Neural cell (in vitro differentiated cells): ENCODE results near the gene RSF1. TPM values are rescaled to one million over a fixed set of nuclear protein-coding genes. Genes with fewer than 3 reads are reported as not detected.
A peak's percentile ranks its signal among the peaks of the same experiment; 100 is the strongest.

ENCODE experiments used
- H2AFZ ChIP-seq: fragments of 200-600, 300-800 bp; sonication (generic), shearing (Covaris generic); 2 replicates; pipeline ENCODE4 v1.6.0; 2014; ENCODE audit warnings: low read depth, mild to moderate bottlenecking, antibody characterized with exemption, low read length, moderate library complexity
- H3F3A ChIP-seq: fragments of 200-600 bp; shearing (Covaris generic); 2 replicates; pipeline ENCODE4 v1.6.1; 2016; ENCODE audit warnings: mild to moderate bottlenecking, moderate library complexity, mixed read lengths, antibody characterized with exemption, low read length; ENCODE audit not compliant: insufficient read depth, poor library complexity, severe bottlenecking
- H3K27ac ChIP-seq: fragments of 200-600, 300-800 bp; sonication (generic), shearing (Covaris generic); 2 replicates; pipeline ENCODE4 v1.5.1; 2014; ENCODE audit warnings: mild to moderate bottlenecking, low read length, moderate library complexity
- H3K27me3 ChIP-seq: fragments of 300-800, 200-600 bp; sonication (generic), shearing (Covaris generic); 2 replicates; pipeline ENCODE4 v1.6.0; 2014; ENCODE audit warnings: mild to moderate bottlenecking, low read depth, low read length, moderate library complexity; ENCODE audit not compliant: insufficient read depth
- H3K36me3 ChIP-seq: fragments of 300-800, 200-600 bp; sonication (generic), shearing (Covaris generic); 2 replicates; pipeline ENCODE4 v1.5.1; 2014; ENCODE audit warnings: mild to moderate bottlenecking, antibody characterized with exemption, low read length, moderate library complexity; ENCODE audit not compliant: insufficient read depth
- H3K4me2 ChIP-seq: fragments of 300-800, 200-600 bp; sonication (generic), shearing (Covaris generic); 2 replicates; pipeline ENCODE4 v1.6.0; 2014; ENCODE audit warnings: mild to moderate bottlenecking, low read length
- H3K4me3 ChIP-seq: fragments of 300-800, 200-600 bp; sonication (generic), shearing (Covaris generic); 2 replicates; pipeline ENCODE4 v1.5.1; 2014; ENCODE audit warnings: mild to moderate bottlenecking, low read length, moderate library complexity
- H3K79me2 ChIP-seq: fragments of 200-600 bp; shearing (Covaris generic); replicated peaks from 2 replicates; pipeline ENCODE4 v1.6.0; 2014; ENCODE audit warnings: mild to moderate bottlenecking, low read length, moderate library complexity; ENCODE audit not compliant: insufficient read depth
- H3K9ac ChIP-seq: fragments of 300-800, 200-600 bp; sonication (generic), shearing (Covaris generic); 2 replicates; pipeline ENCODE4 v1.6.1; 2016; ENCODE audit warnings: mild to moderate bottlenecking, low read length, mixed read lengths
- H3K9me2 ChIP-seq: fragments of 200-600 bp; shearing (Covaris generic); 2 replicates; pipeline ENCODE4 v1.6.1; 2016; ENCODE audit warnings: mild to moderate bottlenecking, low read length, mixed read lengths; ENCODE audit not compliant: insufficient read depth
- H3K9me3 ChIP-seq: fragments of 200-600, 300-800 bp; sonication (generic), shearing (Covaris generic); 2 replicates; pipeline ENCODE4 v1.6.1; 2016; ENCODE audit warnings: mild to moderate bottlenecking, mixed run types, low read length, moderate library complexity, mixed read lengths
- H4K20me1 ChIP-seq: fragments of 200-600 bp; shearing (Covaris generic); 2 replicates; pipeline ENCODE4 v1.6.1; 2016; ENCODE audit warnings: mild to moderate bottlenecking, mixed run types; ENCODE audit not compliant: insufficient read depth
- EP300 ChIP-seq: fragments of 450-650 bp; conservative IDR thresholded peaks from 2 replicates; pipeline ENCODE4 v1.6.1; 2014; ENCODE audit warnings: antibody characterized with exemption, mild to moderate bottlenecking, moderate library complexity; ENCODE audit not compliant: poor library complexity, severe bottlenecking
- EZH2 ChIP-seq: fragments of 200-600, 300-800 bp; shearing (Covaris generic), sonication (generic); IDR thresholded peaks from 2 replicates; pipeline ENCODE4 v1.6.1; 2014; ENCODE audit warnings: antibody characterized with exemption, low read length, borderline replicate concordance, mild to moderate bottlenecking; ENCODE audit not compliant: insufficient read depth, poor library complexity, severe bottlenecking
- MXI1 ChIP-seq: fragments of 450-650 bp; conservative IDR thresholded peaks from 2 replicates; pipeline ENCODE4 v1.6.1; 2014; ENCODE audit warnings: antibody characterized with exemption, mild to moderate bottlenecking; ENCODE audit not compliant: poor library complexity, severe bottlenecking
- POLR2AphosphoS5 ChIP-seq: IDR thresholded peaks from 2 replicates; pipeline ENCODE4 v1.6.1; 2012
- RAD21 ChIP-seq: fragments of 450-650 bp; conservative IDR thresholded peaks from 2 replicates; pipeline ENCODE4 v1.6.1; 2014; ENCODE audit warnings: antibody characterized with exemption, mild to moderate bottlenecking, moderate library complexity
- SMC3 ChIP-seq: fragments of 450-650 bp; conservative IDR thresholded peaks from 2 replicates; pipeline ENCODE4 v1.6.1; 2014; ENCODE audit warnings: antibody characterized with exemption, mild to moderate bottlenecking, moderate library complexity; ENCODE audit not compliant: poor library complexity
- TAF1 ChIP-seq: IDR thresholded peaks from 2 replicates; pipeline ENCODE4 v1.6.1; 2012; ENCODE audit warnings: low read depth
- polyA minus RNA-seq: library from RNA; depleted of rRNA, polyadenylated mRNA; stranded (reverse); fragments of >200 nt; gene quantifications from 2 replicates; pipeline ENCODE4 v1.2.3, GENCODE V29; 2014
- polyA plus RNA-seq: library from polyadenylated mRNA; depleted of rRNA; stranded (reverse); fragments of >200 nt; gene quantifications from 2 replicates; pipeline ENCODE4 v1.2.3, GENCODE V29; 2014
- TF ChIP-seq, protein P1 (sequence below): fragments of 450-650 bp; IDR thresholded peaks from 2 replicates; pipeline ENCODE4 v1.5.1; 2014; ENCODE audit warnings: antibody characterized with exemption, mild to moderate bottlenecking, moderate library complexity; ENCODE audit not compliant: poor library complexity, severe bottlenecking
- TF ChIP-seq, protein P2 (sequence below): IDR thresholded peaks from 2 replicates; pipeline ENCODE4 v1.6.1; 2012; ENCODE audit warnings: borderline replicate concordance

Gene RSF1, protein sequence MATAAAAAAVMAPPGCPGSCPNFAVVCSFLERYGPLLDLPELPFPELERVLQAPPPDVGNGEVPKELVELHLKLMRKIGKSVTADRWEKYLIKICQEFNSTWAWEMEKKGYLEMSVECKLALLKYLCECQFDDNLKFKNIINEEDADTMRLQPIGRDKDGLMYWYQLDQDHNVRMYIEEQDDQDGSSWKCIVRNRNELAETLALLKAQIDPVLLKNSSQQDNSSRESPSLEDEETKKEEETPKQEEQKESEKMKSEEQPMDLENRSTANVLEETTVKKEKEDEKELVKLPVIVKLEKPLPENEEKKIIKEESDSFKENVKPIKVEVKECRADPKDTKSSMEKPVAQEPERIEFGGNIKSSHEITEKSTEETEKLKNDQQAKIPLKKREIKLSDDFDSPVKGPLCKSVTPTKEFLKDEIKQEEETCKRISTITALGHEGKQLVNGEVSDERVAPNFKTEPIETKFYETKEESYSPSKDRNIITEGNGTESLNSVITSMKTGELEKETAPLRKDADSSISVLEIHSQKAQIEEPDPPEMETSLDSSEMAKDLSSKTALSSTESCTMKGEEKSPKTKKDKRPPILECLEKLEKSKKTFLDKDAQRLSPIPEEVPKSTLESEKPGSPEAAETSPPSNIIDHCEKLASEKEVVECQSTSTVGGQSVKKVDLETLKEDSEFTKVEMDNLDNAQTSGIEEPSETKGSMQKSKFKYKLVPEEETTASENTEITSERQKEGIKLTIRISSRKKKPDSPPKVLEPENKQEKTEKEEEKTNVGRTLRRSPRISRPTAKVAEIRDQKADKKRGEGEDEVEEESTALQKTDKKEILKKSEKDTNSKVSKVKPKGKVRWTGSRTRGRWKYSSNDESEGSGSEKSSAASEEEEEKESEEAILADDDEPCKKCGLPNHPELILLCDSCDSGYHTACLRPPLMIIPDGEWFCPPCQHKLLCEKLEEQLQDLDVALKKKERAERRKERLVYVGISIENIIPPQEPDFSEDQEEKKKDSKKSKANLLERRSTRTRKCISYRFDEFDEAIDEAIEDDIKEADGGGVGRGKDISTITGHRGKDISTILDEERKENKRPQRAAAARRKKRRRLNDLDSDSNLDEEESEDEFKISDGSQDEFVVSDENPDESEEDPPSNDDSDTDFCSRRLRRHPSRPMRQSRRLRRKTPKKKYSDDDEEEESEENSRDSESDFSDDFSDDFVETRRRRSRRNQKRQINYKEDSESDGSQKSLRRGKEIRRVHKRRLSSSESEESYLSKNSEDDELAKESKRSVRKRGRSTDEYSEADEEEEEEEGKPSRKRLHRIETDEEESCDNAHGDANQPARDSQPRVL (N-terminal part only)
- polyA plus RNA-seq (19.1 and 23.4 TPM in 2 replicates), polyA minus RNA-seq (155 and 193 TPM in 2 replicates)

DNA sequence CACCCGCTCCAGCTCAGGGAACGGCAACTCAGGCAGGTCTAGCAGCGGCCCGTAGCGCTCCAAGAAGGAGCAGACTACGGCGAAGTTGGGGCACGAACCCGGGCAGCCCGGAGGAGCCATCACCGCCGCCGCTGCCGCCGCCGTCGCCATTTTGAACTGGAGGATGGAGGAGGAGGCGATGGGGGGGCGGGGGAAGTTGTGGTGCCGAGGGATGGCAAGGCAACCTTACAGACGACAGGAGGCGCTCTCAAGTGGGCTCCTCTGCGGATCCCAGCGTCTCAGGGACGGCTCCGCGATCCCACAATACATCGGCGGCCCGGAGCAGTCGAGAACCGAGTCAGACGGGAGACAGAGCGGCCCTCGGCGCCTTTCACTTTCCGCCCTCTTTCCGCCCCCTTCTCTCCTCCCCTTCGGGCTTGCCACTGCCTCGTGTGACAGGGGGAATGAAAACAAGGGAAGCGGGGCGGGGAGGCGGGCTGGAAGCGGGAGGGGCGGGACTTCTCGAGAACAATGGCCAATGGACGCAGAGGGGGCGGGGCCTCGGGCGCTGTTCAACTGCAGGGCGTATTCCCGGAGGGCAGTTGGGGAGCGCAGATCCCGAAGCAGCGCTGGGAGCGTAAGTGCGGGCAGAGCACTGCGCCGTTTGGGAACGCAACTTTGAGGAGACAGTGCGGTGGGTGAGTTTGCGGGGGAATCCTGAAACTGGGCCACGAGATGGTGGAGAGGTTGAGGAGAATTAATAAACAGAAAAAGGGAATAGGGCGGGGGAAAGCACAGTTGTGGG is at the start of gene RSF1, which contains the start of gene AAMDC:
TSS of gene RSF1 (minus strand) at position 158 of the 784 bp plus-strand sequence. CDS start at position 150, 8 bp downstream.
TSS of gene AAMDC (plus strand) at position 580 of the 784 bp plus-strand sequence. CDS start 21,353 bp downstream, outside the sequence.
- Histone ChIP-seq H3K9ac (peak within 1 kb of the TSS; percentile 97), H3K4me3 (peak within 1 kb of the TSS; percentile 92), H3K9me2 (no peaks in the 10 kb centered on the region), H3K27ac (peak within 1 kb of the TSS; percentile 95), H4K20me1 (no peaks in the 10 kb centered on the region), H3F3A (peaks cover 7% of the 10 kb centered on the region), H3K4me2 (peak within 1 kb of the TSS; percentile 38), H3K9me3 (no peaks in the 10 kb centered on the region), H2AFZ (peak within 1 kb of the TSS; percentile 78), H3K36me3 (no peaks in the 10 kb centered on the region), H3K79me2 (peaks cover 31% of the 10 kb centered on the region), H3K27me3 (no peaks in the 10 kb centered on the region)
- peak; percentile 61 for TF ChIP-seq RAD21
- TF ChIP-seq, protein P1, sequence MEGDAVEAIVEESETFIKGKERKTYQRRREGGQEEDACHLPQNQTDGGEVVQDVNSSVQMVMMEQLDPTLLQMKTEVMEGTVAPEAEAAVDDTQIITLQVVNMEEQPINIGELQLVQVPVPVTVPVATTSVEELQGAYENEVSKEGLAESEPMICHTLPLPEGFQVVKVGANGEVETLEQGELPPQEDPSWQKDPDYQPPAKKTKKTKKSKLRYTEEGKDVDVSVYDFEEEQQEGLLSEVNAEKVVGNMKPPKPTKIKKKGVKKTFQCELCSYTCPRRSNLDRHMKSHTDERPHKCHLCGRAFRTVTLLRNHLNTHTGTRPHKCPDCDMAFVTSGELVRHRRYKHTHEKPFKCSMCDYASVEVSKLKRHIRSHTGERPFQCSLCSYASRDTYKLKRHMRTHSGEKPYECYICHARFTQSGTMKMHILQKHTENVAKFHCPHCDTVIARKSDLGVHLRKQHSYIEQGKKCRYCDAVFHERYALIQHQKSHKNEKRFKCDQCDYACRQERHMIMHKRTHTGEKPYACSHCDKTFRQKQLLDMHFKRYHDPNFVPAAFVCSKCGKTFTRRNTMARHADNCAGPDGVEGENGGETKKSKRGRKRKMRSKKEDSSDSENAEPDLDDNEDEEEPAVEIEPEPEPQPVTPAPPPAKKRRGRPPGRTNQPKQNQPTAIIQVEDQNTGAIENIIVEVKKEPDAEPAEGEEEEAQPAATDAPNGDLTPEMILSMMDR = peak; percentile 94
- peak; percentile 77 for TF ChIP-seq POLR2AphosphoS5
- TF ChIP-seq EP300 = peak; percentile 73
- peak; percentile 98 for TF ChIP-seq TAF1
- peak; percentile 56 for TF ChIP-seq SMC3
- peak; percentile 66 for TF ChIP-seq MXI1
- TF ChIP-seq EZH2 = no peak
- TF ChIP-seq, protein P2, sequence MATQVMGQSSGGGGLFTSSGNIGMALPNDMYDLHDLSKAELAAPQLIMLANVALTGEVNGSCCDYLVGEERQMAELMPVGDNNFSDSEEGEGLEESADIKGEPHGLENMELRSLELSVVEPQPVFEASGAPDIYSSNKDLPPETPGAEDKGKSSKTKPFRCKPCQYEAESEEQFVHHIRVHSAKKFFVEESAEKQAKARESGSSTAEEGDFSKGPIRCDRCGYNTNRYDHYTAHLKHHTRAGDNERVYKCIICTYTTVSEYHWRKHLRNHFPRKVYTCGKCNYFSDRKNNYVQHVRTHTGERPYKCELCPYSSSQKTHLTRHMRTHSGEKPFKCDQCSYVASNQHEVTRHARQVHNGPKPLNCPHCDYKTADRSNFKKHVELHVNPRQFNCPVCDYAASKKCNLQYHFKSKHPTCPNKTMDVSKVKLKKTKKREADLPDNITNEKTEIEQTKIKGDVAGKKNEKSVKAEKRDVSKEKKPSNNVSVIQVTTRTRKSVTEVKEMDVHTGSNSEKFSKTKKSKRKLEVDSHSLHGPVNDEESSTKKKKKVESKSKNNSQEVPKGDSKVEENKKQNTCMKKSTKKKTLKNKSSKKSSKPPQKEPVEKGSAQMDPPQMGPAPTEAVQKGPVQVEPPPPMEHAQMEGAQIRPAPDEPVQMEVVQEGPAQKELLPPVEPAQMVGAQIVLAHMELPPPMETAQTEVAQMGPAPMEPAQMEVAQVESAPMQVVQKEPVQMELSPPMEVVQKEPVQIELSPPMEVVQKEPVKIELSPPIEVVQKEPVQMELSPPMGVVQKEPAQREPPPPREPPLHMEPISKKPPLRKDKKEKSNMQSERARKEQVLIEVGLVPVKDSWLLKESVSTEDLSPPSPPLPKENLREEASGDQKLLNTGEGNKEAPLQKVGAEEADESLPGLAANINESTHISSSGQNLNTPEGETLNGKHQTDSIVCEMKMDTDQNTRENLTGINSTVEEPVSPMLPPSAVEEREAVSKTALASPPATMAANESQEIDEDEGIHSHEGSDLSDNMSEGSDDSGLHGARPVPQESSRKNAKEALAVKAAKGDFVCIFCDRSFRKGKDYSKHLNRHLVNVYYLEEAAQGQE = peak; percentile 95
